SK-N-SH treated with all-trans-retinoic acid at 6 μM for 48 hours (cell line): Measurements from ENCODE around the gene HOXA7.

Source experiments
- ATAC-seq: fragments of 200-7000 bp; cut with Tn5 transposase; 3 replicates; pipeline ENCODE4 v1.9.1; 2020; ENCODE audit warnings: mild to moderate bottlenecking, moderate library complexity
- ARNTL ChIP-seq: fragments of 450-650 bp; formaldehyde crosslinking; IDR thresholded peaks from 2 replicates; pipeline ENCODE4 v1.5.0; 2020; ENCODE audit warnings: low read depth, mild to moderate bottlenecking, moderate library complexity, borderline replicate concordance
- CREB5 ChIP-seq: fragments of 250-450 bp; sonication (Bioruptor Pico); IDR thresholded peaks from 2 replicates; pipeline ENCODE4 v1.5.1; 2020; ENCODE audit warnings: low read depth, mild to moderate bottlenecking, moderate library complexity
- CSDC2 ChIP-seq: fragments of 250-450 bp; sonication (Bioruptor Pico); IDR thresholded peaks from 2 replicates; pipeline ENCODE4 v1.5.0; 2020; ENCODE audit warnings: mild to moderate bottlenecking, moderate library complexity
- CSRNP3 ChIP-seq: fragments of 250-450 bp; sonication (Bioruptor Pico); IDR thresholded peaks from 2 replicates; pipeline ENCODE4 v1.5.1; 2021; ENCODE audit warnings: mild to moderate bottlenecking, moderate library complexity
- ESRRG ChIP-seq: fragments of 250-450 bp; sonication (Bioruptor Pico); IDR thresholded peaks from 2 replicates; pipeline ENCODE4 v1.6.1; 2021; ENCODE audit warnings: mild to moderate bottlenecking
- GLIS3 ChIP-seq: fragments of 250-450 bp; sonication (Bioruptor Pico); IDR thresholded peaks from 2 replicates; pipeline ENCODE4 v1.5.0; 2020; ENCODE audit warnings: mild to moderate bottlenecking, moderate library complexity
- ISL1 ChIP-seq: fragments of 250-450 bp; sonication (Bioruptor Pico); IDR thresholded peaks from 2 replicates; pipeline ENCODE4 v2.1.2; 2022; ENCODE audit warnings: mild to moderate bottlenecking, moderate library complexity
- OSR1 ChIP-seq: fragments of 250-450 bp; sonication (Bioruptor Pico); IDR thresholded peaks from 2 replicates; pipeline ENCODE4 v1.8.0; 2022; ENCODE audit warnings: moderate library complexity, mild to moderate bottlenecking, inconsistent platforms
- PATZ1 ChIP-seq: fragments of 250-450 bp; sonication (Bioruptor Pico); IDR thresholded peaks from 2 replicates; pipeline ENCODE4 v1.8.0; 2020; ENCODE audit warnings: mild to moderate bottlenecking, moderate library complexity, borderline replicate concordance
- POU6F1 ChIP-seq: fragments of 250-450 bp; sonication (Bioruptor Pico); IDR thresholded peaks from 2 replicates; pipeline ENCODE4 v1.8.0; 2021; ENCODE audit warnings: low read depth, mild to moderate bottlenecking, moderate library complexity, borderline replicate concordance
- PPARA ChIP-seq: fragments of 250-450 bp; sonication (Bioruptor Pico); IDR thresholded peaks from 2 replicates; pipeline ENCODE4 v1.5.0; 2020; ENCODE audit warnings: mild to moderate bottlenecking, borderline replicate concordance
- RARB ChIP-seq: fragments of 250-450 bp; sonication (Bioruptor Pico); IDR thresholded peaks from 2 replicates; pipeline ENCODE4 v1.8.0; 2021; ENCODE audit warnings: mild to moderate bottlenecking, moderate library complexity
- TOX ChIP-seq: fragments of 250-450 bp; sonication (Bioruptor Pico); IDR thresholded peaks from 2 replicates; pipeline ENCODE4 v1.8.0; 2021; ENCODE audit warnings: mild to moderate bottlenecking, moderate library complexity, borderline replicate concordance
- TSHZ2 ChIP-seq: fragments of 250-450 bp; sonication (Bioruptor Pico); IDR thresholded peaks from 2 replicates; pipeline ENCODE4 v1.5.0; 2020; ENCODE audit warnings: mild to moderate bottlenecking, moderate library complexity
- ZC3H10 ChIP-seq: fragments of 250-450 bp; sonication (Bioruptor Pico); IDR thresholded peaks from 2 replicates; pipeline ENCODE4 v1.5.1; 2021; ENCODE audit warnings: mild to moderate bottlenecking, moderate library complexity
- ZFP3 ChIP-seq: fragments of 250-450 bp; sonication (Bioruptor Pico); IDR thresholded peaks from 2 replicates; pipeline ENCODE4 v1.5.0; 2020; ENCODE audit warnings: mild to moderate bottlenecking, moderate library complexity
- ZFP30 ChIP-seq: fragments of 450-650 bp; formaldehyde crosslinking; IDR thresholded peaks from 2 replicates; pipeline ENCODE4 v1.5.0; 2022; ENCODE audit warnings: mild to moderate bottlenecking, moderate library complexity
- ZNF565 ChIP-seq: fragments of 450-650 bp; formaldehyde crosslinking; conservative IDR thresholded peaks from 2 replicates; pipeline ENCODE4 v1.5.0; 2020; ENCODE audit warnings: low read depth, mild to moderate bottlenecking, moderate library complexity
- ZNF70 ChIP-seq: fragments of 450-650 bp; formaldehyde crosslinking; IDR thresholded peaks from 2 replicates; pipeline ENCODE4 v1.5.0; 2020; ENCODE audit warnings: mild to moderate bottlenecking, moderate library complexity
- ZNF8 ChIP-seq: fragments of 450-650 bp; formaldehyde crosslinking; IDR thresholded peaks from 2 replicates; pipeline ENCODE4 v1.5.0; 2020; ENCODE audit warnings: mild to moderate bottlenecking, moderate library complexity

The HOXA7 gene

GRCh38 chr7:27117887-27118491, 38.5 kb downstream of the HOXA7 start:
- TF ChIP-seq RARB (CRISPR knock-in tag) (no peak), CREB5 (no peak), ZNF70 (no peak), TSHZ2 (CRISPR knock-in tag) (no peak), ESRRG (CRISPR knock-in tag) (no peak), ARNTL (CRISPR knock-in tag) (no peak), ZNF565 (CRISPR knock-in tag) (no peak), ZFP3 (CRISPR knock-in tag) (no peak), ZFP30 (CRISPR knock-in tag) (no peak), POU6F1 (CRISPR knock-in tag) (no peak), CSDC2 (no peak), PPARA (CRISPR knock-in tag) (no peak)
- no peak for ATAC-seq

GRCh38 chr7:27116962-27117886, 39.3 kb downstream of the HOXA7 start:
- ATAC-seq: no peak
- TF ChIP-seq ZNF565 (CRISPR knock-in tag) (no peak), ISL1 (CRISPR knock-in tag) (no peak), CSRNP3 (CRISPR knock-in tag) (no peak), TOX (no peak), ZNF8 (CRISPR knock-in tag) (no peak), ESRRG (CRISPR knock-in tag) (no peak), ZFP3 (CRISPR knock-in tag) (no peak), OSR1 (CRISPR knock-in tag) (no peak), CREB5 (no peak), PATZ1 (CRISPR knock-in tag) (no peak), ZFP30 (CRISPR knock-in tag) (no peak), GLIS3 (CRISPR knock-in tag) (no peak), ZC3H10 (CRISPR knock-in tag) (no peak), ZNF70 (no peak)
- TF ChIP-seq, all 23 proteins: peak for 0
